ENCODE data around the gene SSBP1.

Gene SSBP1

DNA sequence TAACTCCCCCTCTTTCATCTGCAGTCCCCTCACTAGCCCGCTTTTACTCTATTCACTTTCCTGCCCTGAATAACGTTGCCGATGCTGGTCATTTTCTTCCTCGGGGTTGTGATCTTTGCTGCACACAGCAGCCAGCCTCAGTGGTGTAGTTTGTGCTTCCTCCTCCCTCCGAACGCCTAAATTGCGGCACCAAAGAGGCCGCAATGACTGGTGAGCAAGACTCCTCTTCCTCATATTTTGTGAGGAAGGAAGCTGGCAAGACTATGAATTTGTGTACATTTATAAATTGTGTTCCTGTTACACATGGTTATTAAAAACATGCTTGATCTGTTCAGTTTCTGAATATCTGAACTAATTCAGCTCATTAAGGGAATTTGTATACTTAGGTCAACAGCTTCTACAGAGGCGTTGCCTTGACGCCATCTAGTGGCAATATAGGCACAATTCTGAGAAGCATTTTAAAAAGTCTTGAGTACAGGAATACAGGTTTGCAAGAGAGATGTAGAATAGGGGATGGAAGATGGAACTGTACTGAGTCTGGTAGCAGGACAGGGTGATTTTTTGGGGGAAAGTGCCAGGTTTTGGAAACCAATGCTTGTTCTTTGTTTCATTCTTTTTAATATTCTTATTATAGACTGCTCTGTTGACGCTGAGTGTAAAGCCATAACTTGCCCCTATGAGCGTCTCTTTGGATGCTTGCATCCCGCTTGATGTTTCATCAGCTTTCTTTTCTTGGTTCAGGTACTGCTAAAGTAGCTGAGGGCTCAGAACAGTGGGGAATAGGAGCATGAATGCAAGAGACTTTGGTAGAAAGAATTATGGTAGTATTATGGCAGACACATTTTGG is 47.8 kb downstream of the SSBP1 start:
- peak; percentile 43 for DNase-seq

DNA sequence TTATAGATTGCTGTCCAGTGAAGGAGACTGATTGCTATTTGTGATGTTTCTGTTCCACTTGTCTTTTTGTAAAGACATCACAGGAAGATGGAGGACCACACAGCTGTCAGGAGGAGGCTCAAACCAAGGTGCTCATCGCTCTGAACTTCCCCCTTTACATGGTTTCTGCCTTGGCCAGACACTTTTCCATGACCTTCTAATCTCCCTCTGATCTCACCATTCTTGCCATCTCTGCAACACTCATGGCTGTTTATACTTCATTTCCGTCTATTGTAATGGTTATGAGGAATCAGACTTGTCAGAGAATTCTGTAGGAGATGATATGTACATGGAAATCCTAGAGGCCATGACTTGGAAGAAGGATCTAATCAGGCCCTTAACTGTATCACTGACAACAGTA is 50.1 kb downstream of the SSBP1 start:
- no peak for DNase-seq

- no peak for DNase-seq
Observed at GRCh38 chr7:141789917-141790316, 51.8 kb downstream of the SSBP1 start, which contains the start of gene TAS2R5. TAS2R5 (plus strand) TSS chr7:141790217; CDS start chr7:141790362, 145 bp downstream.

DNA sequence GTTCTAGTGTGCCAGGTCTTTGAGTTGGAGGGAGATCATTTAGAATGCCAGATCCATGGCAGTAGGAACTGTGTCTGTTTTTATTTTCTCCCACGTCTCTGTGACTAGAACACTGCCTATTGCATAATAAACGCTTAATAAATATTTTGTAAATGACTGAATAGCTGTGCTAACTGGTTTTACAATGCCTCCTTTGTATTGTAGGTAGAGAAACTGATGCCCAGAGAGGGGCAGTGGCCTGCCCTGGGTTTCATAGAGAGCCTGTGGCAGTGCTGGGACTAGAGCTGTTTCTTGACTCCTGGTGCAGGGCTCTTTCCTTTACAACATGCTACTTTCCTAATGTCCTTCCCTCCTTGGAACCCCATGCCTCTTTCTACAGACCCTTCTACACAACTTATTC is 54.4 kb downstream of the SSBP1 start:
- DNase-seq: no peak

All from HCEC 1CT (cell line).